SHP77 (cell line): ENCODE data around the gene RPS6KA2.
"Not testable (repeated sequence)": the region's sequence is repeated elsewhere in the genome, so short reads cannot be mapped to it uniquely, and the experiment has no call there.

ENCODE experiments used
- DNase-seq, 2 experiments: peaks; one replicate each; lab custom pipeline; 2025; lab: John Stamatoyannopoulos, UW

Gene RPS6KA2

DNA sequence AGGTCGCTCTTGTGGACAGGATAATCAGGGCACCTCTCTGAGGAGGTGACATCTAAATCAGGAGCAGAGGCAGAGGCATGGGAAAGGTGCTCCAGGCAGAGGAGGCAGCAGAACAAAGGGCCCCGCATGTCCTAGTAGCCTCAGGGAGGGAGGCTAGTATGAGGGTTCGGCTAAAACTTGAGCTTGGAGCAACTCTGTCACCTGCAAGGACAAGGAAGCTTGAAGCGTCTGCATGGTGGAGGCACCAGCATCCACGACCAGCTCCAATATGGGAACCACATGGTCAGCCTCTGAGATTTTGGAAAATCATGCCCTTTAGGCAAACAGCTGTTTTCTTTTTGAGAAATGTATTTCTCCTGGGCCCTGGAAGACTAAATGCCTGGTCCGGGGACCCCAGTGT, 231.3 kb downstream of the RPS6KA2 start:
- DNase-seq: no peak

DNA sequence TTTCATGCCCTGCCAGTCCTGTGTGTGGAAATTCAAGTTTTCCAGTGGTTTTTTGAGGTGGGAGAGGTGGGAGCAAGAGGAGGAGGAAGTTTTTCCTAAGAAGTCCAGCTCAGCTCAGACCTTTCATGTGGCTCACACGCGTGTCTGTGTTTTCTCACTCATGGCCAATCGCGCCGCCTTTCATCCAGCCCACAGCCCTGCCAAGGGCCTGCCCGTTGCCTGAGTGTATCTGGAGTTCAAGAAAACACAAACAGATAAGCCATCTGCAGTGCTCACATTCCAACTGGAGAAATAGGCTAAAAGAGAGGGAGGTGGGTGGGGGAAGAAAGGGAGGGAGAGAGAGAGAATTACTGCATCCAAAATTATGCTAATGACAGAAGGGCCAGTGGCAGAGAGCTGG, 231.7 kb downstream of the RPS6KA2 start:
- no peak for DNase-seq

DNA sequence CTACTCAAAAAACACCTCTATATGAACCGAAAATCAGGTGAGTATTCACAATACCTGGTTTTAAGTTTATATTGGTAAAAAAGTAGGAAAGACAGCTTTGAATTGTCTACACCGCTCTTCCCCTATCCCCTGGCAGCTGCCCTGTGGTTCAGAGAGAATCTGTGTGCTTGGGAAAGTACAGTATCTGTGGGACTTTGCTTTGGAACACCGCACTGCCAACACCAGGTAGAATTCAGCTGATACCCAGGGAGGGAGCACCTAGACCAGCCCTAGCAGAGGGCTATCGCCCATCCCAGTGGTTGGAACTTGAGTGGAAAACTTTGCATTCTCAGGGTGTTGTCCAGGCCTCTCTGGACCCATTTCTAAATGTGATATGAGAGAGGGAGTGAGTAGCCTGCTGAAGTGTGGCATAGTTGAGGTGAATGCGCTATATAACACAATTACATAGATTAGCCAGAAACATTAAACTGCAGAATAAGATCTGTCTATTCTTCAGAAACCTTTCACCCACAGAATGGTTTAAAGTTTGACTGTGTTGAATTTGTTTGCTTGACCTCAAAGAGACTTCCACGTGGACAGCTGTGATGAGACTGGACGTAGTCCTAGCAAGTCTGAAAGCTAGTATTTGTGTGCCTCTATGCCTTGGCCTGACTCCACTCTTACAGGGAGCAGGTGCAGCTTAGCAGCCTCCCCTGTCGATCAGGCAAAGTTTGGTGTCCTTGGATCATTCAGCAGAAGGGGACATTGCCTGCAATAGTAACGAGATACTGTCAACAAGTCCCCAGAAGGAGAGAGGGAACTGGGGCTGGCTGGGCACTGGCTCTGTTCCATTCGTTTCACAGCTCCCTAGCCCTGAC, 232.8 kb downstream of the RPS6KA2 start:
- no peak for DNase-seq

DNA sequence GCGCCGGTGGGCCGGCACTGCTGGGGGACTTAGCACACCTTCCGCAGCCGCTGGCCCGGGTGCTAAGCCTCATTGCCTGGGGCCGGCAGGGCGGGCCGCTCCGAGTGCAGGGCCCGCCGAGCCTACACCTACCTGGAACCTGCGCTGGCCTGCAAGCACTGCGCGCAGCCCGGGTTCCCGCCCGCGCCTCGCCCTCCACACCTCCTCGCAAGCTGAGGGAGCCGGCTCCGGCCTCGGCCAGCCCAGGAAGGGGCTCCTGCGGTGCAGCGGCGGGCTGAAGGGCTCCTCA, 233.6 kb downstream of the RPS6KA2 start:
- DNase-seq: no peak

GRCh38 chr6:166392755-166393534, 234.1 kb downstream of the RPS6KA2 start:
- DNase-seq: not testable (repeated sequence)

DNA sequence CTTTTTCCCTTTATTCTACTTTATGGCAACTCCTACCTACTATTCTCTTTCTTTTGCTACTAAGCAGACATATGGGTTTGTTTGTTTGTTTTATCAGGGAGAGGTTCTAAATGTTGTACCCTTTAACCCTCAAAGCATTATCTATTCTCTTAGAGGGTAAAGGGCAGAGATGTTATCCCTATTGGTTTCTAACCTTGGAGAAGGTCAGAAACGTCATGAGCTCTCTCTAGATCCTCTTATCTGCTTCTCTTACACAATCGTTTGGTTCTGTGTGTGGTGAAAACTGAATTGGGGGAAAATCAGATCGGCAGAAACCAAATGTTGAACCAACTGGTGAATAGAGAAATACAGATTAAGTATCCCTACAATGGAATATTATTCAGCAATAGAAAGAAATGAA, 237.9 kb downstream of the RPS6KA2 start:
- DNase-seq: no peak

DNA sequence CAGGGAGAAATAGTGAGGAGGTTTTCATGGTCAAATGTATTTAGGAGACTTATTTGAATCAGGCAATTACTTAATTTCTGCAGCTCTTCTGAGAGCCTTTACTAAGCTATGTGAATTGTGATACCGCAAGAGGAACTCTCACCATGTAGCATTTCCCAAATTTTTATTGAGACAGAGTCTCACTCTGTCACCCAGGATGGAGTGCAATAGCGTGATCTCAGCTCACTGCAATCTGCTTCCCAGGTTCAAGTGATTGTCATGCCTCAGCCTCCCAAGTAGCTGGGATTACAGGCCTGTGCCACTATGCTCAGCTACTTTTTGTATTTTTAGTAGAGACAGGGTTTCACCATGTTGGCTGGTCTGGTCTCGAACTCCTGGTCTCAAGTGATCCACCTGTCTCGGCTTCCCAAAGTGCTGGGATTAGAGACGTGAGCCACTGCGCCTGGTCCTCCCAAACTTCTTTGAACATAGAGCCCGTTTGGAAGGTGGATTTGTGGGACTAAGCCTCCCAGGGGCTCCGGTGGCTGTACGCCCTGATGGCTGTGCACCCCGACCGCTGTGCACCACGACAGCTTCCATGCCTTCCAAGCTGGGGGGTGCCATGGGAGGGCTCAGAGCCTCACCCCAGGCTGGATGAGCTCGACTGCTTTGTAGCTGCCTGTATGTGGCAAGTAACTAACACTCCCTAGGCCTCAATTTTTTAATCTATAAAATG, 238.6 kb downstream of the RPS6KA2 start:
- no peak for DNase-seq

GRCh38 chr6:166387642-166388289, 239.3 kb downstream of the RPS6KA2 start:
- no peak for DNase-seq

GRCh38 chr6:166387098-166387497, 240.0 kb downstream of the RPS6KA2 start:
- DNase-seq: not testable (repeated sequence)

GRCh38 chr6:166386111-166386510, 240.9 kb downstream of the RPS6KA2 start:
- no peak for DNase-seq

DNA sequence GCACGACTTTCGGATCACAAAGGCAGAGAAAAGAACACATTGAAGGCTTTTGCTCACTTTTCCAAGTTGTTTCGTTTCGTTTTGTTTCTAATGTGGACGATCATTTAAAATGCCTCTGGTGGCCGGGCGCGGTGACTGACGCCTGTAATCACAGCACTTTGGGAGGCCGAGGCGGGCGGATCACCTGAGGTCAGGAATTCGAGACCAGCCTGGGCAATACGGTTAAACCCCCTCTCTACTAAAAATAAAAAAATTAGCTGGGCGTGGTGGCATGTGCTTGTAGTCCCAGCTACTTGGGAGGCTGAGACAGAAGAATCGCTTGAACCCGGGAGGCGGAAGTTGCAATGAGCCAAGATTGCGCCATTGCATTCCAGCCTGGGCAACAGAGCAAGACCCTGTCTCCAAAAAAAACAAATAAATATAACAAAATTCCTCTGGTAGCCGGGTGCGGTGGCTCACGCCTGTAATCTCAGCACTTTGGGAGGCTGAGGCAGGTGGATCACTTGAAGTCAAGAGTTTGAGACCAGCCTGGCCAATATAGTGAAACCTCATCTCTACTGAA, 243.2 kb downstream of the RPS6KA2 start:
- DNase-seq: peak in 1 of 2 experiments; percentile 61

DNA sequence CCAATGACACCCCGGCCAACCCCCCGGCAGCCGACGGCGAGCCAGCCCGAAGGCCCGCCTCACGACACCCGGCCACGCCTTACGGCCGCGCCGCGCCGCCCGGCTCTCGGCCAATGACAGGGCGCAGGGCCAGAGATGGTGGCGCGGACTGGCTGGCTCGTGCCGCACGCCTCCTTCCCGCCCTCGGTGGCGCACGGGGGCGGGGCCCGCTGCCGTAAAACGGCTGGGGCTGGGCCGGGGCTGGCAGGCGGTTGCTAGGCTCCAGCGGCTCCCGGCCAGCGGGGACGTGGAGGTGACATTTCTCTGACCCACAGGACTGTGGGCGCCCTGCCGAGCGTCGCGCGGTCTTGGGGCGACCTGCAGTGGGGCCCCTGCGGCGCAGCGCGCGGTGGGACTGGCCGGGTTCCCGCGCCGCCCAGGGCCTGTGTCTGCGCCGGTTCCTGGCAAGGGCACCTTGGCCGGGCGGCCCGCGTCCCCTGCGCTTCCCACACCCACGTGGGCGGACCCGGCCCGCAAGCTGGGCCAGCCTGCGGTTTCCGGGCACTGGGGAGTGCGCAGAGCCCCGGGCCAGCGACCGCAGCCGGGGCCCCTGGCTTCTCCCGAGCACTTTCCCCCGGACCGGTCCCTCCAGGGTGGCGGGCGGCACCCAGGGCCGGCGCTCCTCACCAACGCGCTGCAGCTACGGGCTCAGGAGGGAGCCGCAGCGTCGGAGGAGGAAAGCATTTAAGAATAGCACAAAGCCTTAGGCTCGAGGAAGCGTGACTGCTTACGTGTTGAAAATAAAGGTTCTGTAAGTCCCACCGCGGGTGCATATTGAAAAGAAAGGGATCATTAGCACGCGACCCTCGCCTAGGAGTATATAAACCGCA, 243.9 kb downstream of the RPS6KA2 start, which contains the start of gene MPC1:
Gene MPC1, minus strand, starts transcription at position 8 of the 869 bp plus-strand sequence. CDS start 64 bp downstream, outside the sequence.
- DNase-seq: peak; percentile 90 to 96

- DNase-seq: no peak
Measured at GRCh38 chr6:166382500-166382932, 244.5 kb downstream of the RPS6KA2 start.

GRCh38 chr6:166381733-166382499, 245.1 kb downstream of the RPS6KA2 start:
- DNase-seq: peak; percentile 31 to 76

DNA sequence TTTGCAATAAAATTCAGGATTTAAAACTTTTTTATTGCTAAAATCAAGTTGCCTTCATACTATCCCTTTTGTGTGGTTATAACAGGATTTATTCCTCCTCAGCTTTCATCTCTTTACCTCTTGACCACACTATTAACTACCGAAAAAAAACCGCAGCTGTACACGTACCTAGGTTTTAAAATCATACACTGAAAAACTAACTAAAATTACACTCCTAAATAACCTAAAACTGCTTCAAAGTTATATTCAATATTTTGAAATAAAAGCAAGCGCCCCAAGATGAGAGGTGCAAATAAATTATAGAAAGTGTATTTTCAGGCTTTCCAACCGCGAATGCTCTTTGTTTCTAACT, 245.7 kb downstream of the RPS6KA2 start:
- DNase-seq: no peak

DNA sequence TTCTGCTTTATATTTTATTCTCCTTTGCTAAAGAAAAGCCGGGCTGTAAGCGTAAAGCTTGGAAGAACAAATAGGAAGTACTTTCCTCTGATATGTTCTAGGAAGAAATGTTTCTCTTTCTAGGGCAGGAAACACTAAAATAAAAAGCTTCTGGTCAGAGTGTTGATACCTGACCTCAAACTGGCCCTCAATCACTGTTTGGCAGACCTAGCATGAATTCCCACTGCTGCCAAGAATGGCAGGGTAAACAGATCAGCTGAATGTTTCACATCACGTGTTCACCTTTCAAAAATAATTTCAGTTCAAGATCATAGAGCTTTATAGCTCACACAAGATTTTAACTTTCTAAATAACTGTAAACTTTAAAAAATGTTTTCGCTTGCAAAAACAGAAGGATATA, 247.3 kb downstream of the RPS6KA2 start:
- no peak for DNase-seq

DNA sequence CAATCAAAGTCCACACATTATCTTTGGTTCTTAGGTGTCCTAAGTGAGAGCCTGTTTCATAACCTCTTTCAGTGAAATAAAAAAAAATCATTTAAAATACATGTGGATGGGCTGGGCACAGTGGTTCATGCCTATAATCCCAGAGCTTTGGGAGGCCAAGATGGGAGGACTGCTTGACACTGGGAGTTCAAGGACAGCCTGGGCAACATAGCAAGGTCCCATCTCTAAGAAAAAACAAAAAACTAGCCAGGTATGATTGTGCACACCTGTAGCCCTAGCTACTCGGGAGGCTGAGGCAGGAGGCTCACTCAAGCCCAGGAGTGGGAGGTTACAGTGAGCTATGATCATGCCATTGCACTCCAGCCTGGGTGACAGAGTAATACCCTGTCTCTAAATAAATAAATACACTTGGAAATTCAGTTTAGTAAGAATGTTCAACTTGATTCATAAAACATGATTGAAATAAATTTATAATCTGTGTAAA, 247.9 kb downstream of the RPS6KA2 start:
- DNase-seq: no peak

GRCh38 chr6:166377721-166378120, 249.3 kb downstream of the RPS6KA2 start:
- no peak for DNase-seq

GRCh38 chr6:166375013-166375412, 252.0 kb downstream of the RPS6KA2 start:
- DNase-seq: no peak

- DNase-seq: no peak
Measured at GRCh38 chr6:166370489-166370888, 256.6 kb downstream of the RPS6KA2 start.
